ENCODE measurements around the gene SNX24.

SNX24 gene

DNA sequence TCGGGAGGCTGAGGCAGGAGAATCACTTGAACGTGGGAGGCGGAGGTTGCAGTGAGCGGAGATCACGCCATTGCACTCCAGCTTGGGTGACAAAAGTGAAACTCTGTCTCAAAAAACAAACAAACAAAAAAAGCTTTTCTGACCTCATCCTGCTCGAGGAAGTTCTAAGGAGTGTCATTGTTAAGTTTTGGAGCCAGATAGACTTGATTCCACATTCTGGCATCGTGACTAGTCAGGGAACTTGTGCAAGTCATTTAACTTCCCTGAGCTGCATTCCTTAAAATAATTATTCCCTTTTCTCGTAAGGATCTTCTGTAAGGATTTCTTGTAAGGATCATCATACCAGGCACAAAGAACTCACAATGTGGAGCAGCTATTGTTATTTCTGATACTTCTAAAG lies 26.2 kb downstream of the SNX24 start:
- Histone ChIP-seq H2AFZ (ENCODE audit: low read depth, low read length, severe bottlenecking) (no peak overlapping the region), H3K79me2 (ENCODE audit: insufficient read depth, low read length) (no peaks in the 10 kb centered on the region), H3K27ac (ENCODE audit: low read depth, low read length) (no peak overlapping the region), H3K9ac (ENCODE audit: low read length) (no peak overlapping the region), H3F3A (ENCODE audit: insufficient read depth) (no peaks in the 10 kb centered on the region), H3K27me3 (ENCODE audit: low read length) (no peaks in the 10 kb centered on the region), H3K9me2 (replicated peaks; ENCODE audit: insufficient read depth, low read length) (no peaks in the 10 kb centered on the region), H3K9me3 (ENCODE audit: insufficient read depth, low read length) (no peaks in the 10 kb centered on the region), H3K36me3 (ENCODE audit: low read length) (no peaks in the 10 kb centered on the region), H3K4me2 (ENCODE audit: low read depth, low read length, poor library complexity, severe bottlenecking) (no peak overlapping the region), H4K20me1 (ENCODE audit: low read depth, low read length) (no peaks in the 10 kb centered on the region), H3K4me3 (ENCODE audit: insufficient read depth, low read length, poor library complexity, severe bottlenecking) (no peak overlapping the region)
- TF ChIP-seq, protein P1, sequence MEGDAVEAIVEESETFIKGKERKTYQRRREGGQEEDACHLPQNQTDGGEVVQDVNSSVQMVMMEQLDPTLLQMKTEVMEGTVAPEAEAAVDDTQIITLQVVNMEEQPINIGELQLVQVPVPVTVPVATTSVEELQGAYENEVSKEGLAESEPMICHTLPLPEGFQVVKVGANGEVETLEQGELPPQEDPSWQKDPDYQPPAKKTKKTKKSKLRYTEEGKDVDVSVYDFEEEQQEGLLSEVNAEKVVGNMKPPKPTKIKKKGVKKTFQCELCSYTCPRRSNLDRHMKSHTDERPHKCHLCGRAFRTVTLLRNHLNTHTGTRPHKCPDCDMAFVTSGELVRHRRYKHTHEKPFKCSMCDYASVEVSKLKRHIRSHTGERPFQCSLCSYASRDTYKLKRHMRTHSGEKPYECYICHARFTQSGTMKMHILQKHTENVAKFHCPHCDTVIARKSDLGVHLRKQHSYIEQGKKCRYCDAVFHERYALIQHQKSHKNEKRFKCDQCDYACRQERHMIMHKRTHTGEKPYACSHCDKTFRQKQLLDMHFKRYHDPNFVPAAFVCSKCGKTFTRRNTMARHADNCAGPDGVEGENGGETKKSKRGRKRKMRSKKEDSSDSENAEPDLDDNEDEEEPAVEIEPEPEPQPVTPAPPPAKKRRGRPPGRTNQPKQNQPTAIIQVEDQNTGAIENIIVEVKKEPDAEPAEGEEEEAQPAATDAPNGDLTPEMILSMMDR (IDR thresholded peaks at IDR 0.05; ENCODE audit: insufficient read depth, low read length, poor library complexity, severe bottlenecking): no peak
- TF ChIP-seq EZH2phosphoT487 (conservative IDR thresholded peaks at IDR 0.05; ENCODE audit: low read length): no peak

DNA sequence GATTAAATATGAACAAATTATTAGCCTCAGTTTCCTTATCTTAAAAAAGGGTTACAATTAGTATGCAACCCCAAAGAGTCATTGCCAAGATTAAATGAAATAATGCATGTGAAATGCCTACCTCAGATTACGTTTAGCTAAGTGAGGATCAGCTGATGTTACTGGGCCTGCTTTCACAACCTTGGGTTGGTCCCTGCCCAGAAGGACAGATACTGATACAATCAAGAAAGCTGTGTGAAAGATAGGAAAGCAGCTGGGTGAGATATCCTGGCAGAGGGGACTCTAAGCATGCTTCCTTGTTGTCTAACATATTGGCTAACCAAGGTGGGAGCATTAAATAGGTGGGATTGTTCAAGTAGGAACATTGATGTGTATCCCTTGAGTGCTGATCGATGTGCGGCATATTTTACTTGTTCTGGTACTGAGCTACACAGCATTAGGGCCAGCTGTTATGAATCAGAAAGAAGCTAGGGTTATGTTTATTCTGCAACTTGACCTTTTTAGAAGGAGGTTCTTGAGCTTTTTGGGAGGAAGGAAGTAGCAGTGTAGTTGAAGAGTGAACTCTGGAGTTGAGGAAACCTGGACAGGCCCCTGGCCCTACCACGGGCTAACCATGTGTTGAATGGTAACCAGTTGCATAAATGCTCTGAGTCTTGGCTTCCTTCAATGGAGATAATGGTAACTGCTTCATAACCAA lies 28.9 kb downstream of the SNX24 start:
- H4K20me1 ChIP-seq (ENCODE audit: low read depth, low read length): no peaks in the 10 kb centered on the region

DNA sequence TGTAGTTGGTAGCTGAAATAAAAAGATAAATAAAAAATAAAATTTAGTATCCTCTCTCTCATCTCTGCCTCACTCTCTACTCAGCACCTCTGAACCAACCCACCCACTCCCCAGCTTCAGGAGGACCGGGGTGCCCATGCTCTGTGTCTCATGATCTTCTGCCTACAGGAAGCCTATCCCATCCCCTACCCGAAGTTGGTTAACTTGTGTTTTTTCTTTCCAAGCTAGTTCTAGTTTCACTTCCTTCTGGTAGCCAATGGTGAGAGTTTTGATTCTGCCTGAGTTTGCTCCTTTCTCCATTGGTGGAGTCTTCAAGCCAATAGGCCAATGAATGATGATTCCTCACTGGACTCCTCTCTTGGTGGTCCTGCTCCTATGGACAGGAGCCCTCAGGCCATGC lies 32.1 kb downstream of the SNX24 start:
- H3K4me2 ChIP-seq (ENCODE audit: low read depth, low read length, poor library complexity, severe bottlenecking): no peak overlapping the region
- H3K9me2 ChIP-seq (replicated peaks; ENCODE audit: insufficient read depth, low read length): no peaks in the 10 kb centered on the region
- H3K27ac ChIP-seq (ENCODE audit: low read depth, low read length): no peak overlapping the region
- H3K79me2 ChIP-seq (ENCODE audit: insufficient read depth, low read length): no peaks in the 10 kb centered on the region
- H2AFZ ChIP-seq (ENCODE audit: low read depth, low read length, severe bottlenecking): no peak overlapping the region
- H4K20me1 ChIP-seq (ENCODE audit: low read depth, low read length): no peaks in the 10 kb centered on the region
- H3K9me3 ChIP-seq (ENCODE audit: insufficient read depth, low read length): no peaks in the 10 kb centered on the region
- no peak overlapping the region for H3K9ac ChIP-seq (ENCODE audit: low read length)
- no peak overlapping the region for H3K4me3 ChIP-seq (ENCODE audit: insufficient read depth, low read length, poor library complexity, severe bottlenecking)
- no peaks in the 10 kb centered on the region for H3K36me3 ChIP-seq (ENCODE audit: low read length)
- TF ChIP-seq, protein P1 (IDR thresholded peaks at IDR 0.05; ENCODE audit: insufficient read depth, low read length, poor library complexity, severe bottlenecking): no peak
- TF ChIP-seq EZH2phosphoT487 (conservative IDR thresholded peaks at IDR 0.05; ENCODE audit: low read length): no peak
- H3K27me3 ChIP-seq (ENCODE audit: low read length): no peaks in the 10 kb centered on the region
- no peaks in the 10 kb centered on the region for H3F3A ChIP-seq (ENCODE audit: insufficient read depth)

More for the DNA sequence above, 28.9 kb downstream of the SNX24 start:
- Histone ChIP-seq H3K27ac (ENCODE audit: low read depth, low read length) (no peak overlapping the region), H3K4me2 (ENCODE audit: low read depth, low read length, poor library complexity, severe bottlenecking) (no peak overlapping the region), H3K27me3 (ENCODE audit: low read length) (no peaks in the 10 kb centered on the region), H3K4me3 (ENCODE audit: insufficient read depth, low read length, poor library complexity, severe bottlenecking) (no peak overlapping the region), H3K9ac (ENCODE audit: low read length) (no peak overlapping the region), H3K36me3 (ENCODE audit: low read length) (no peaks in the 10 kb centered on the region), H3F3A (ENCODE audit: insufficient read depth) (no peaks in the 10 kb centered on the region), H3K79me2 (ENCODE audit: insufficient read depth, low read length) (no peaks in the 10 kb centered on the region), H3K9me3 (ENCODE audit: insufficient read depth, low read length) (no peaks in the 10 kb centered on the region), H3K9me2 (replicated peaks; ENCODE audit: insufficient read depth, low read length) (no peaks in the 10 kb centered on the region), H2AFZ (ENCODE audit: low read depth, low read length, severe bottlenecking) (no peak overlapping the region)
- TF ChIP-seq, protein P1 (IDR thresholded peaks at IDR 0.05; ENCODE audit: insufficient read depth, low read length, poor library complexity, severe bottlenecking): no peak
- no peak for TF ChIP-seq EZH2phosphoT487 (conservative IDR thresholded peaks at IDR 0.05; ENCODE audit: low read length)

Measured in SU-DHL-6 (cell line).